Hepatocyte (in vitro differentiated cells): ENCODE data around the gene ZBED4.
"Not testable (repeated sequence)": the region's sequence is repeated elsewhere in the genome, so short reads cannot be mapped to it uniquely, and the experiment has no call there.

Source experiments
- CTCF ChIP-seq: fragments of 200-600 bp; sonication (generic); IDR thresholded peaks from 2 replicates; pipeline ENCODE4 v1.5.1; 2016; ENCODE audit warnings: antibody characterized with exemption, mild to moderate bottlenecking; ENCODE audit not compliant: poor library complexity
- EZH2 ChIP-seq: fragments of 200-600 bp; sonication (generic); IDR thresholded peaks from 2 replicates; pipeline ENCODE4 v1.6.1; 2016; ENCODE audit warnings: antibody characterized with exemption, mild to moderate bottlenecking, borderline replicate concordance
- EZH2phosphoT487 ChIP-seq: fragments of 200-600 bp; sonication (generic); IDR thresholded peaks from one replicate; pipeline ENCODE4 v1.6.1; 2018; ENCODE audit warnings: antibody characterized with exemption, mild to moderate bottlenecking, low read depth, moderate library complexity; ENCODE audit not compliant: unreplicated experiment, severe bottlenecking

- TF ChIP-seq EZH2, CTCF, EZH2phosphoT487: not testable (repeated sequence)
These were observed 31.9 kb upstream of the ZBED4 start for GRCh38 chr22:49821741-49822140.
